GM12878 (cell line): ENCODE results near the gene ICA1. TPM values are rescaled to one million over a fixed set of nuclear protein-coding genes. Genes with fewer than 3 reads are reported as not detected.
A peak's percentile ranks its signal among the peaks of the same experiment; 100 is the strongest.

Experiments
- EED ChIP-seq: sonication (generic); IDR thresholded peaks from 2 replicates; pipeline ENCODE4 v1.6.1; 2016; ENCODE audit warnings: antibody characterized with exemption, low read depth
- FOS ChIP-seq: IDR thresholded peaks from 3 replicates; pipeline ENCODE4 v1.6.1; 2011; ENCODE audit warnings: borderline replicate concordance; ENCODE audit not compliant: insufficient read length; ENCODE audit errors: extremely low read depth
- IKZF2 ChIP-seq, 2 experiments: fragments of 450-650 bp; IDR thresholded peaks; 2 replicates each; pipeline ENCODE4 v1.6.1; 2017; ENCODE audit warnings: mild to moderate bottlenecking in 2 of 2, moderate library complexity in 2 of 2
- LARP7 ChIP-seq: fragments of 450-650 bp; IDR thresholded peaks from 2 replicates; pipeline ENCODE4 v1.6.1; 2017; ENCODE audit warnings: mild to moderate bottlenecking
- RUNX3 ChIP-seq: IDR thresholded peaks from 2 replicates; pipeline ENCODE4 v1.6.1; 2012; ENCODE audit warnings: low read length, inconsistent platforms
- ZBED1 ChIP-seq: IDR thresholded peaks from 2 replicates; pipeline ENCODE4 v1.6.1; 2016; ENCODE audit warnings: borderline replicate concordance
- polyA plus RNA-seq, 11 experiments: library from polyadenylated mRNA; depleted of rRNA in 4 of 11; unstranded in 6 of 11; stranded (reverse) in 5 of 11; fragments of >200 nt; fragmentation: Nextera tagmentation in 4 of 11; fragmentation: Illumina TruSeq in 1 of 11; extraction: Ambion mirVana in 4 of 11; extraction: Trizol in 1 of 11; gene quantifications; 1 replicate in 1 of 11; 2 replicates in 10 of 11; pipeline versions ENCODE4 v1.2.1 to v1.2.3, GENCODE V29; 2011 to 2016; ENCODE audit warnings: inconsistent platforms in 2 of 11, missing spikeins in 2 of 11, low read depth in 1 of 11
- total RNA-seq, 4 experiments: library from RNA; depleted of rRNA in 3 of 4; stranded (reverse); fragments of >200 nt in 3 of 4; fragmentation: Illumina TruSeq in 1 of 4; extraction: Trizol in 1 of 4; gene quantifications; 2 replicates each; pipeline versions ENCODE4 v1.2.1 to v1.2.3, GENCODE V29; 2013 to 2021
- TF ChIP-seq, protein P1 (sequence below): fragments of 150-350 bp; IDR thresholded peaks from 2 replicates; pipeline ENCODE4 v1.6.1; 2014; ENCODE audit warnings: mild to moderate bottlenecking, low read depth, low read length
- TF ChIP-seq, protein P2 (sequence below): fragments of 450-650 bp; IDR thresholded peaks from 2 replicates; pipeline ENCODE4 v1.6.1; 2017; ENCODE audit warnings: mild to moderate bottlenecking, moderate library complexity
- TF ChIP-seq, protein P3 (sequence below): IDR thresholded peaks from 2 replicates; pipeline ENCODE4 v1.6.1; 2011; ENCODE audit warnings: mild to moderate bottlenecking, low read depth, low read length, moderate library complexity; ENCODE audit not compliant: insufficient replicate concordance
- TF ChIP-seq, protein P4 (sequence below): fragments of 450-650 bp; IDR thresholded peaks from 2 replicates; pipeline ENCODE4 v1.6.1; 2017; ENCODE audit warnings: mild to moderate bottlenecking
- TF ChIP-seq, protein P5 (sequence below): fragments of 450-650 bp; IDR thresholded peaks from 2 replicates; pipeline ENCODE4 v1.6.1; 2017; ENCODE audit warnings: borderline replicate concordance
- TF ChIP-seq, protein P6 (sequence below): IDR thresholded peaks from 2 replicates; pipeline ENCODE4 v1.6.1; 2012; ENCODE audit warnings: improper control_type of control experiment, low read depth, low read length; ENCODE audit not compliant: insufficient replicate concordance

The ICA1 gene
- total and polyA plus RNA-seq, 10 of the 15 experiments (the other 5 are each of a cell fraction or from before 2014, with no cell fraction given), result 1.3 to 35.1 (median 3.3) TPM

DNA sequence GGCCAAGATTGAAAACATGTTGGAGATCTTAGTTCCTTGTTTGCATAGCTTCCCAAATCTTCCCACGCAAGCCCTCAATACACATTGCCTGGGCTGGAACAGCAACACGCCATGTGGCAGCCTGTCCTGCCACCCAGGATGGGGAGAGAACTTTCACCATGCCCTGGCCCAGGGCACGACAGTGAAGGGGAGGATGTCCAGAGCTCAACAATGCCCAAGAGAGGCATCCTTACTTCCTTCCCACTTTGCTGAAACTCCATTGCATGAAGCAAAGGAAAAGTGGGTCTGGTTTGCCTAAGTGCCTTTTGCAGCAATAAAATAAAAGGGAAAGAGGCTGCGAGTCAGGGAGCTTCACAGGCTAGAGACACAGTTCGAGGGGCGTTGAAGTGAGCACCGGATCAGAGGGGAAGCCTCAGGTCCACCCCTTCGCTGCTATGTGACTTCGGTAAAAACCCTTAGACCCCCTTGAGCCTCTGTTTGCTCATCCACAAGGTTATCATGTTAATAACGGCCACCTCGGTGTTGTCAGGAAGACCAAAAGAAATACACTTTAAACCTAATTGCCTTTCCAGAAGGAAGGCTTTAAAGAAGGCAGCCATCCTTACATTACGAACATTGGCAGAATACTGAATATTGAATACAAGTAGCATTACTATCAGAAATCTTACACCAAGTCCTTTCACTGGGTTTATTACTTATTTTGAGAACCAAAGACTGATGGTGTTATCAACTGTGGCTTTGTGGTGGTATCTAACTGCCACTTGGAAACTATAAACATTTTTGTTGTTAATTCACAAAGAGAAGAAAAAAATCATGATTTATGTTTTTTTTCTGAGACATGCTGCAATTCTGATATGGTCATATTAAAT, 133.3 kb downstream of the ICA1 start (continued):
- TF ChIP-seq, protein P1, sequence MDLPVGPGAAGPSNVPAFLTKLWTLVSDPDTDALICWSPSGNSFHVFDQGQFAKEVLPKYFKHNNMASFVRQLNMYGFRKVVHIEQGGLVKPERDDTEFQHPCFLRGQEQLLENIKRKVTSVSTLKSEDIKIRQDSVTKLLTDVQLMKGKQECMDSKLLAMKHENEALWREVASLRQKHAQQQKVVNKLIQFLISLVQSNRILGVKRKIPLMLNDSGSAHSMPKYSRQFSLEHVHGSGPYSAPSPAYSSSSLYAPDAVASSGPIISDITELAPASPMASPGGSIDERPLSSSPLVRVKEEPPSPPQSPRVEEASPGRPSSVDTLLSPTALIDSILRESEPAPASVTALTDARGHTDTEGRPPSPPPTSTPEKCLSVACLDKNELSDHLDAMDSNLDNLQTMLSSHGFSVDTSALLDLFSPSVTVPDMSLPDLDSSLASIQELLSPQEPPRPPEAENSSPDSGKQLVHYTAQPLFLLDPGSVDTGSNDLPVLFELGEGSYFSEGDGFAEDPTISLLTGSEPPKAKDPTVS, result no peak
- TF ChIP-seq, protein P2, sequence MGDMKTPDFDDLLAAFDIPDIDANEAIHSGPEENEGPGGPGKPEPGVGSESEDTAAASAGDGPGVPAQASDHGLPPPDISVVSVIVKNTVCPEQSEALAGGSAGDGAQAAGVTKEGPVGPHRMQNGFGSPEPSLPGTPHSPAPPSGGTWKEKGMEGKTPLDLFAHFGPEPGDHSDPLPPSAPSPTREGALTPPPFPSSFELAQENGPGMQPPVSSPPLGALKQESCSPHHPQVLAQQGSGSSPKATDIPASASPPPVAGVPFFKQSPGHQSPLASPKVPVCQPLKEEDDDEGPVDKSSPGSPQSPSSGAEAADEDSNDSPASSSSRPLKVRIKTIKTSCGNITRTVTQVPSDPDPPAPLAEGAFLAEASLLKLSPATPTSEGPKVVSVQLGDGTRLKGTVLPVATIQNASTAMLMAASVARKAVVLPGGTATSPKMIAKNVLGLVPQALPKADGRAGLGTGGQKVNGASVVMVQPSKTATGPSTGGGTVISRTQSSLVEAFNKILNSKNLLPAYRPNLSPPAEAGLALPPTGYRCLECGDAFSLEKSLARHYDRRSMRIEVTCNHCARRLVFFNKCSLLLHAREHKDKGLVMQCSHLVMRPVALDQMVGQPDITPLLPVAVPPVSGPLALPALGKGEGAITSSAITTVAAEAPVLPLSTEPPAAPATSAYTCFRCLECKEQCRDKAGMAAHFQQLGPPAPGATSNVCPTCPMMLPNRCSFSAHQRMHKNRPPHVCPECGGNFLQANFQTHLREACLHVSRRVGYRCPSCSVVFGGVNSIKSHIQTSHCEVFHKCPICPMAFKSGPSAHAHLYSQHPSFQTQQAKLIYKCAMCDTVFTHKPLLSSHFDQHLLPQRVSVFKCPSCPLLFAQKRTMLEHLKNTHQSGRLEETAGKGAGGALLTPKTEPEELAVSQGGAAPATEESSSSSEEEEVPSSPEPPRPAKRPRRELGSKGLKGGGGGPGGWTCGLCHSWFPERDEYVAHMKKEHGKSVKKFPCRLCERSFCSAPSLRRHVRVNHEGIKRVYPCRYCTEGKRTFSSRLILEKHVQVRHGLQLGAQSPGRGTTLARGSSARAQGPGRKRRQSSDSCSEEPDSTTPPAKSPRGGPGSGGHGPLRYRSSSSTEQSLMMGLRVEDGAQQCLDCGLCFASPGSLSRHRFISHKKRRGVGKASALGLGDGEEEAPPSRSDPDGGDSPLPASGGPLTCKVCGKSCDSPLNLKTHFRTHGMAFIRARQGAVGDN, result peak; percentile 59
- TF ChIP-seq FOS (no peak), IKZF2 (IDR thresholded peaks at IDR 0.05) (peak; percentile 7 to 33), EED (peak; percentile 49; the same call in 1 of the 2 replicates), RUNX3 (no peak), ZBED1 (0 out of 2 replicates have a peak, but pooled peaks have one; percentile 6), LARP7 (no peak)
- TF ChIP-seq, protein P3, sequence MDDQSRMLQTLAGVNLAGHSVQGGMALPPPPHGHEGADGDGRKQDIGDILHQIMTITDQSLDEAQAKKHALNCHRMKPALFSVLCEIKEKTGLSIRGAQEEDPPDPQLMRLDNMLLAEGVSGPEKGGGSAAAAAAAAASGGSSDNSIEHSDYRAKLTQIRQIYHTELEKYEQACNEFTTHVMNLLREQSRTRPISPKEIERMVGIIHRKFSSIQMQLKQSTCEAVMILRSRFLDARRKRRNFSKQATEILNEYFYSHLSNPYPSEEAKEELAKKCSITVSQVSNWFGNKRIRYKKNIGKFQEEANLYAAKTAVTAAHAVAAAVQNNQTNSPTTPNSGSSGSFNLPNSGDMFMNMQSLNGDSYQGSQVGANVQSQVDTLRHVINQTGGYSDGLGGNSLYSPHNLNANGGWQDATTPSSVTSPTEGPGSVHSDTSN, result no peak
- TF ChIP-seq, protein P4, sequence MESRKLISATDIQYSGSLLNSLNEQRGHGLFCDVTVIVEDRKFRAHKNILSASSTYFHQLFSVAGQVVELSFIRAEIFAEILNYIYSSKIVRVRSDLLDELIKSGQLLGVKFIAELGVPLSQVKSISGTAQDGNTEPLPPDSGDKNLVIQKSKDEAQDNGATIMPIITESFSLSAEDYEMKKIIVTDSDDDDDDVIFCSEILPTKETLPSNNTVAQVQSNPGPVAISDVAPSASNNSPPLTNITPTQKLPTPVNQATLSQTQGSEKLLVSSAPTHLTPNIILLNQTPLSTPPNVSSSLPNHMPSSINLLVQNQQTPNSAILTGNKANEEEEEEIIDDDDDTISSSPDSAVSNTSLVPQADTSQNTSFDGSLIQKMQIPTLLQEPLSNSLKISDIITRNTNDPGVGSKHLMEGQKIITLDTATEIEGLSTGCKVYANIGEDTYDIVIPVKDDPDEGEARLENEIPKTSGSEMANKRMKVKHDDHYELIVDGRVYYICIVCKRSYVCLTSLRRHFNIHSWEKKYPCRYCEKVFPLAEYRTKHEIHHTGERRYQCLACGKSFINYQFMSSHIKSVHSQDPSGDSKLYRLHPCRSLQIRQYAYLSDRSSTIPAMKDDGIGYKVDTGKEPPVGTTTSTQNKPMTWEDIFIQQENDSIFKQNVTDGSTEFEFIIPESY, result 0 out of 2 replicates have a peak, but pooled peaks have one; percentile 41
- TF ChIP-seq, protein P5, sequence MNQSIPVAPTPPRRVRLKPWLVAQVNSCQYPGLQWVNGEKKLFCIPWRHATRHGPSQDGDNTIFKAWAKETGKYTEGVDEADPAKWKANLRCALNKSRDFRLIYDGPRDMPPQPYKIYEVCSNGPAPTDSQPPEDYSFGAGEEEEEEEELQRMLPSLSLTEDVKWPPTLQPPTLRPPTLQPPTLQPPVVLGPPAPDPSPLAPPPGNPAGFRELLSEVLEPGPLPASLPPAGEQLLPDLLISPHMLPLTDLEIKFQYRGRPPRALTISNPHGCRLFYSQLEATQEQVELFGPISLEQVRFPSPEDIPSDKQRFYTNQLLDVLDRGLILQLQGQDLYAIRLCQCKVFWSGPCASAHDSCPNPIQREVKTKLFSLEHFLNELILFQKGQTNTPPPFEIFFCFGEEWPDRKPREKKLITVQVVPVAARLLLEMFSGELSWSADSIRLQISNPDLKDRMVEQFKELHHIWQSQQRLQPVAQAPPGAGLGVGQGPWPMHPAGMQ, result no peak
- TF ChIP-seq, protein P6, sequence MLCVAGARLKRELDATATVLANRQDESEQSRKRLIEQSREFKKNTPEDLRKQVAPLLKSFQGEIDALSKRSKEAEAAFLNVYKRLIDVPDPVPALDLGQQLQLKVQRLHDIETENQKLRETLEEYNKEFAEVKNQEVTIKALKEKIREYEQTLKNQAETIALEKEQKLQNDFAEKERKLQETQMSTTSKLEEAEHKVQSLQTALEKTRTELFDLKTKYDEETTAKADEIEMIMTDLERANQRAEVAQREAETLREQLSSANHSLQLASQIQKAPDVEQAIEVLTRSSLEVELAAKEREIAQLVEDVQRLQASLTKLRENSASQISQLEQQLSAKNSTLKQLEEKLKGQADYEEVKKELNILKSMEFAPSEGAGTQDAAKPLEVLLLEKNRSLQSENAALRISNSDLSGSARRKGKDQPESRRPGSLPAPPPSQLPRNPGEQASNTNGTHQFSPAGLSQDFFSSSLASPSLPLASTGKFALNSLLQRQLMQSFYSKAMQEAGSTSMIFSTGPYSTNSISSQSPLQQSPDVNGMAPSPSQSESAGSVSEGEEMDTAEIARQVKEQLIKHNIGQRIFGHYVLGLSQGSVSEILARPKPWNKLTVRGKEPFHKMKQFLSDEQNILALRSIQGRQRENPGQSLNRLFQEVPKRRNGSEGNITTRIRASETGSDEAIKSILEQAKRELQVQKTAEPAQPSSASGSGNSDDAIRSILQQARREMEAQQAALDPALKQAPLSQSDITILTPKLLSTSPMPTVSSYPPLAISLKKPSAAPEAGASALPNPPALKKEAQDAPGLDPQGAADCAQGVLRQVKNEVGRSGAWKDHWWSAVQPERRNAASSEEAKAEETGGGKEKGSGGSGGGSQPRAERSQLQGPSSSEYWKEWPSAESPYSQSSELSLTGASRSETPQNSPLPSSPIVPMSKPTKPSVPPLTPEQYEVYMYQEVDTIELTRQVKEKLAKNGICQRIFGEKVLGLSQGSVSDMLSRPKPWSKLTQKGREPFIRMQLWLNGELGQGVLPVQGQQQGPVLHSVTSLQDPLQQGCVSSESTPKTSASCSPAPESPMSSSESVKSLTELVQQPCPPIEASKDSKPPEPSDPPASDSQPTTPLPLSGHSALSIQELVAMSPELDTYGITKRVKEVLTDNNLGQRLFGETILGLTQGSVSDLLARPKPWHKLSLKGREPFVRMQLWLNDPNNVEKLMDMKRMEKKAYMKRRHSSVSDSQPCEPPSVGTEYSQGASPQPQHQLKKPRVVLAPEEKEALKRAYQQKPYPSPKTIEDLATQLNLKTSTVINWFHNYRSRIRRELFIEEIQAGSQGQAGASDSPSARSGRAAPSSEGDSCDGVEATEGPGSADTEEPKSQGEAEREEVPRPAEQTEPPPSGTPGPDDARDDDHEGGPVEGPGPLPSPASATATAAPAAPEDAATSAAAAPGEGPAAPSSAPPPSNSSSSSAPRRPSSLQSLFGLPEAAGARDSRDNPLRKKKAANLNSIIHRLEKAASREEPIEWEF, result peak; percentile 3
